Osteoblast (primary cell): ENCODE data around the gene PALM. TPM values are rescaled to one million over a fixed set of nuclear protein-coding genes. Genes with fewer than 3 reads are reported as not detected.
A peak's percentile ranks its signal among the peaks of the same experiment; 100 is the strongest.

Experiments
- DNase-seq: peaks from one replicate; pipeline ENCODE4 v3.0.0; 2011; ENCODE audit warnings: low spot score, mixed read lengths; ENCODE audit not compliant: insufficient read length; ENCODE audit errors: missing footprints
- H2AFZ ChIP-seq: 2 replicates; pipeline ENCODE4 v1.6.0; 2011; ENCODE audit warnings: mild to moderate bottlenecking, low read length
- H3K27ac ChIP-seq: 2 replicates; pipeline ENCODE4 v1.5.1; 2011; ENCODE audit warnings: mild to moderate bottlenecking, low read depth, low read length, moderate library complexity
- H3K27me3 ChIP-seq: 2 replicates; pipeline ENCODE4 v1.6.0; 2012; ENCODE audit warnings: mild to moderate bottlenecking, control low read depth, inconsistent platforms, low read length, moderate library complexity; ENCODE audit not compliant: insufficient read depth
- H3K36me3 ChIP-seq: 2 replicates; pipeline ENCODE4 v1.5.1; 2011; ENCODE audit warnings: mild to moderate bottlenecking, low read length, control low read depth, moderate library complexity; ENCODE audit not compliant: insufficient read depth
- H3K4me1 ChIP-seq: 2 replicates; pipeline ENCODE4 v1.5.1; 2011; ENCODE audit warnings: mild to moderate bottlenecking, low read length, control low read depth, moderate library complexity; ENCODE audit not compliant: insufficient read depth
- H3K4me2 ChIP-seq: 2 replicates; pipeline ENCODE4 v1.6.0; 2011; ENCODE audit warnings: mild to moderate bottlenecking, low read length; ENCODE audit not compliant: insufficient read depth
- H3K4me3 ChIP-seq: fragments of 200-600 bp; sonication (generic); 3 replicates; pipeline ENCODE4 v1.5.1; 2012; ENCODE audit warnings: mild to moderate bottlenecking, low read length, inconsistent platforms; ENCODE audit not compliant: insufficient read depth
- H3K79me2 ChIP-seq: 2 replicates; pipeline ENCODE4 v1.6.0; 2012; ENCODE audit warnings: mild to moderate bottlenecking, low read length, control low read depth, inconsistent platforms; ENCODE audit not compliant: insufficient read depth
- H3K9me3 ChIP-seq: 2 replicates; pipeline ENCODE4 v1.5.1; 2011; ENCODE audit warnings: low read depth, low read length, control low read depth
- H4K20me1 ChIP-seq: 2 replicates; pipeline ENCODE4 v1.6.0; 2012; ENCODE audit warnings: mild to moderate bottlenecking, low read length, control low read depth; ENCODE audit not compliant: insufficient read depth
- CTCF ChIP-seq: IDR thresholded peaks from 2 replicates; pipeline ENCODE4 v1.5.1; 2011; ENCODE audit warnings: mild to moderate bottlenecking, low read depth, low read length, moderate library complexity; ENCODE audit errors: extremely low read depth
- total RNA-seq: library from RNA; depleted of rRNA; stranded (reverse); fragments of >200 nt; gene quantifications from 2 replicates; pipeline ENCODE4 v1.2.3, GENCODE V29; 2012

PALM gene
- total RNA-seq, 1 donor: 10.5 TPM

DNA sequence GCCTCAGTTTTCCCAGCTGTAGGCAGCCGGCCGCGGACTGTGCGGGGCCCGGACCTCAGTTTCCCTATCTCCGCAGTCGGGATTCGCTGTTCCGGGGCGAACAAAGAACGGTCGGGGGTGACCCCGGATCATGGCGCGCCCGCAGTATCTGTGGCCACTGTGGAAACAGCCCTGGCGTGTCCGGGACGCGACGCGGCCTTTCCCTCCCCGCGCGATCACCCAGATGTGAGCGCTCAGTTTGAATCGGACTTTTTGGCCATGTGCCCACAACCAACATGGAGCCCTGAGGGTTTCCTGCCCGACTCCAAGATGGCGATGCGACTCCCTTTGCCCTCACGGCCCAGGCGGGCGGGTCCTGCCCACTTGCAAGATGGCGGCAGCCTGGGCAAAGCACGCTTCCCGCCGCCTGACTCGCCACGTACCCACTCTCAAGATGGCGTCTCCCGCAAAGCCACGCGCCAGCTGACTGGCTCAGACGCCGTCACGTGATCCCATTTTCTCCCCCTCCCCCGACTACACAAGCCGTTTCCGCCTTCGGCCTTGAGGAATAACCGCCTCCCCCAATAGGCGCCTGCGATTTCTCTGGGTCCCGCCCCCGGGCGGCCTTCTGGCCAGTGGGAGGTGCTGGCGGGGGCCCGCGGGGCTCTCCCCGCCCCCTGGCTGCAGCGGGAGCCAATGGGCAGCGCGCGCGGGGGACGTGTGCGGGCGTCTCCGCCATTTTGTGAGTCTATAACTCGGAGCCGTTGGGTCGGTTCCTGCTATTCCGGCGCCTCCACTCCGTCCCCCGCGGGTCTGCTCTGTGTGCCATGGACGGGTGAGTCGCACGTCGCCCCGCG lies 88.2 kb downstream of the PALM start, which contains the start of gene PTBP1:
PTBP1 (plus strand) TSS at position 761 of the 836 bp plus-strand sequence; CDS start at position 807, 46 bp downstream.
- peak within 1 kb of the TSS; percentile 88 for H2AFZ ChIP-seq
- H3K27ac ChIP-seq: peak within 1 kb of the TSS; percentile 85
- peaks cover 26% of the 10 kb centered on the region for H3K36me3 ChIP-seq
- H4K20me1 ChIP-seq: peaks cover 39% of the 10 kb centered on the region
- H3K79me2 ChIP-seq: peaks cover 41% of the 10 kb centered on the region
- peak within 1 kb of the TSS; percentile 85 for H3K4me3 ChIP-seq
- H3K4me1 ChIP-seq: peaks cover 31% of the 10 kb centered on the region
- peak within 1 kb of the TSS; percentile 88 for H3K4me2 ChIP-seq
- DNase-seq: peak; percentile 100
- no peak for TF ChIP-seq CTCF
- no peaks in the 10 kb centered on the region for H3K9me3 ChIP-seq
- H3K27me3 ChIP-seq: no peaks in the 10 kb centered on the region

Other genes starting within 250 kb of the PALM start
- gene SHC2, start 247.9 kb upstream of the PALM start, total RNA-seq: 0.36 and 1.5 TPM in 2 replicates
- 0.59 and 0.72 TPM in 2 replicates for gene MADCAM1, start 212.4 kb upstream of the PALM start, total RNA-seq
- gene TPGS1, start 201.4 kb upstream of the PALM start, total RNA-seq: 38.3 and 47.8 TPM in 2 replicates
- 32.9 and 40.4 TPM in 2 replicates for gene CDC34, start 177.2 kb upstream of the PALM start, total RNA-seq
- gene GZMM, start 164.9 kb upstream of the PALM start, total RNA-seq: under 0.01 TPM in 1 of 2 replicates, not detected in the other
- 273 and 291 TPM in 2 replicates for gene BSG, start 136.3 kb upstream of the PALM start, total RNA-seq
- gene HCN2, start 119.1 kb upstream of the PALM start, total RNA-seq: 1.2 and 1.4 TPM in 2 replicates
- gene POLRMT, start 75.4 kb upstream of the PALM start, total RNA-seq: 16.6 and 18.6 TPM in 2 replicates
- not detected in 2 replicates for gene FGF22, start 69.1 kb upstream of the PALM start, total RNA-seq
- gene RNF126, start 45.7 kb upstream of the PALM start, total RNA-seq: 29.8 and 38.7 TPM in 2 replicates
- 32.7 and 52.1 TPM in 2 replicates for gene FSTL3, start 32.5 kb upstream of the PALM start, total RNA-seq
- gene PRSS57, start 13.5 kb upstream of the PALM start, total RNA-seq: not detected in 2 replicates
- 0.36 and 0.59 TPM in 2 replicates for gene MISP, start 42.2 kb downstream of the PALM start, total RNA-seq
- 106 and 124 TPM in 2 replicates for gene PTBP1, start 88.5 kb downstream of the PALM start, total RNA-seq
- 0.36 TPM in 1 of 2 replicates, not detected in the other for gene PLPPR3, start 113.0 kb downstream of the PALM start, total RNA-seq
- gene AZU1, start 118.9 kb downstream of the PALM start, total RNA-seq: not detected in 2 replicates
- gene PRTN3, start 132.1 kb downstream of the PALM start, total RNA-seq: not detected in 2 replicates
- 0.36 and 0.59 TPM in 2 replicates for gene ELANE, start 143.4 kb downstream of the PALM start, total RNA-seq
- 8.3 and 19.9 TPM in 2 replicates for gene CFD, start 150.7 kb downstream of the PALM start, total RNA-seq
- 20.6 and 25.0 TPM in 2 replicates for gene MED16, start 184.3 kb downstream of the PALM start, total RNA-seq
- not detected in 2 replicates for gene RNU6-9, start 184.5 kb downstream of the PALM start, total RNA-seq
- gene R3HDM4, start 204.3 kb downstream of the PALM start, total RNA-seq: 31.1 and 32.7 TPM in 2 replicates
- not detected in 2 replicates for gene KISS1R, start 208.4 kb downstream of the PALM start, total RNA-seq
- gene ARID3A, start 217.1 kb downstream of the PALM start, total RNA-seq: 19.4 and 21.7 TPM in 2 replicates